ENCODE data around the gene KIF27. TPM values are rescaled to one million over a fixed set of nuclear protein-coding genes. Genes with fewer than 3 reads are reported as not detected.

KIF27 gene
- total RNA-seq, result 1 to 10 TPM; 3.2 to 7.8 (median 5.2) TPM
- polyA plus RNA-seq, result 1 to 10 TPM in 1 of 3 donors, under 1 TPM in 1, not detected in 1; 0.23 to 1.7 TPM

- TF ChIP-seq POLR2AphosphoS5 (IDR thresholded peaks at IDR 0.05) (peak; percentile 74 to 91 (median 84)), POLR2A (IDR thresholded peaks at IDR 0.05) (peak; percentile 39 to 63), CTCF (IDR thresholded peaks at IDR 0.05) (peak in 2 of 4 experiments; percentile 9 to 46), EP300 (IDR thresholded peaks at IDR 0.05) (no peak)
- H3K27ac ChIP-seq, result peak within 1 kb of the TSS; percentile 92 to 99 (median 97)
- 0 to 1% methylated on average over 92 of the region's 92 CpGs for WGBS, 2 donors
- peaks cover 0 to 9% (median 8%) of the 10 kb centered on the region in 4 donors for H3K4me1 ChIP-seq
- H3K9me3 ChIP-seq, result no peaks in the 10 kb centered on the region
- no peaks in the 10 kb centered on the region for H3K36me3 ChIP-seq
- peak within 1 kb of the TSS; percentile 67 to 92 (median 82) for H3K4me3 ChIP-seq
- H3K27me3 ChIP-seq, result no peaks in the 10 kb centered on the region
- intact Hi-C loops (cut with DNase I), result loop anchor here (1.0 to 10.0 kb wide), 4 partner anchors 60 to 340 kb away; partner anchors contain the start of genes GKAP1, HNRNPK, RMI1 and UBQLN1
- DNase-seq, result peak; percentile 99
Measured at GRCh38 chr9:83920927-83921707, at the start of gene KIF27. Gene KIF27, minus strand, starts transcription at chr9:83921432. Its CDS starts 5,841 bp downstream, at chr9:83915591.

GRCh38 chr9:83969602-83970001, 48.4 kb upstream of the KIF27 start:
- Histone ChIP-seq H3K27me3 (no peaks in the 10 kb centered on the region), H3K27ac (no peak overlapping the region), H3K9me3 (no peaks in the 10 kb centered on the region), H3K4me1 (peaks cover 0 to 13% (median 4%) of the 10 kb centered on the region in 4 donors), H3K36me3 (peaks cover 31 to 91% (median 72%) of the 10 kb centered on the region in 4 donors), H3K4me3 (no peak overlapping the region)
- no peak for DNase-seq
- intact Hi-C loops (cut with DNase I), result no loop called here
- TF ChIP-seq CTCF (IDR thresholded peaks at IDR 0.05), result no peak
- no peak for TF ChIP-seq POLR2AphosphoS5 (IDR thresholded peaks at IDR 0.05)
- TF ChIP-seq EP300 (IDR thresholded peaks at IDR 0.05), result no peak
- no peak for TF ChIP-seq POLR2A (IDR thresholded peaks at IDR 0.05)
- 80 to 89% methylated on average over 3 of the region's 3 CpGs for WGBS, 2 donors

- peaks cover 13 to 65% (median 47%) of the 10 kb centered on the region in 4 donors for H3K36me3 ChIP-seq
- TF ChIP-seq POLR2A (IDR thresholded peaks at IDR 0.05) (no peak), EP300 (IDR thresholded peaks at IDR 0.05) (no peak), POLR2AphosphoS5 (IDR thresholded peaks at IDR 0.05) (no peak), CTCF (IDR thresholded peaks at IDR 0.05) (no peak)
- H3K9me3 ChIP-seq, result no peaks in the 10 kb centered on the region
- DNase-seq, result no peak
- 84 to 86% methylated on average over 1 of the region's 1 CpG for whole genome bisulfite sequencing, 2 donors
- no peak overlapping the region for H3K27ac ChIP-seq
- intact Hi-C loops (cut with DNase I), result no loop called here
- no peaks in the 10 kb centered on the region for H3K4me1 ChIP-seq
- H3K27me3 ChIP-seq, result no peaks in the 10 kb centered on the region
- no peak overlapping the region for H3K4me3 ChIP-seq
Measured at GRCh38 chr9:83967073-83967472, 45.8 kb upstream of the KIF27 start.

- no peak for DNase-seq
- Histone ChIP-seq H3K27me3 (no peaks in the 10 kb centered on the region), H3K27ac (no peak overlapping the region), H3K4me3 (no peak overlapping the region), H3K9me3 (no peaks in the 10 kb centered on the region), H3K4me1 (no peaks in the 10 kb centered on the region), H3K36me3 (peaks cover 6 to 57% (median 38%) of the 10 kb centered on the region in 4 donors)
- TF ChIP-seq POLR2AphosphoS5 (IDR thresholded peaks at IDR 0.05), result no peak
- no peak for TF ChIP-seq CTCF (IDR thresholded peaks at IDR 0.05)
- TF ChIP-seq EP300 (IDR thresholded peaks at IDR 0.05), result no peak
- TF ChIP-seq POLR2A (IDR thresholded peaks at IDR 0.05), result no peak
- intact Hi-C loops (cut with DNase I), result no loop called here
- WGBS, 2 donors, result 93 to 94% methylated on average over 8 of the region's 8 CpGs
Measured at GRCh38 chr9:83966209-83966582, 45.0 kb upstream of the KIF27 start.

Data from sigmoid colon (tissue), 7 donors.